ENCODE data around the gene TFB2M. TPM values are rescaled to one million over a fixed set of nuclear protein-coding genes. Genes with fewer than 3 reads are reported as not detected.

The TFB2M gene
- total and polyA plus RNA-seq, 10 of the 15 experiments (the other 5 are each of a cell fraction or from before 2014, with no cell fraction given), result 25.2 to 66.0 (median 36.1) TPM

- Histone ChIP-seq H3K27ac (ENCODE audit: control insufficient read depth, insufficient read depth) (no peak overlapping the region), H3K4me1 (ENCODE audit: control insufficient read depth, insufficient read depth, low read length) (no peaks in the 10 kb centered on the region), H3K9ac (ENCODE audit: control insufficient read depth, insufficient read depth, low read length) (no peak overlapping the region), H3K79me2 (ENCODE audit: control insufficient read depth, insufficient read depth, low read length) (no peaks in the 10 kb centered on the region), H4K20me1 (ENCODE audit: control insufficient read depth, insufficient read depth) (no peaks in the 10 kb centered on the region), H2AFZ (ENCODE audit: control insufficient read depth, low read depth, low read length) (no peak overlapping the region), H3K9me3 (replicated peaks; ENCODE audit: control insufficient read depth, insufficient read depth, low read length) (no peaks in the 10 kb centered on the region), H3K4me2 (ENCODE audit: control insufficient read depth, insufficient read depth) (no peak overlapping the region), H3K27me3 (replicated peaks in 1 of 2; ENCODE audit: control insufficient read depth in 2 of 2, insufficient read depth in 2 of 2, low read length in 1 of 2) (no peaks in the 10 kb centered on the region; a peak in 1 of 4 replicates), H3K4me3 (no peak overlapping the region), H3K36me3 (ENCODE audit: control insufficient read depth in 2 of 2, insufficient read depth in 2 of 2, low read length in 1 of 2) (peaks cover 2 to 6% of the 10 kb centered on the region in 2 experiments; a peak in 3 of 4 replicates)
- BruUV-seq (replicated peaks), result no TSS peak
- no peak for DNase-seq (ENCODE audit: low read depth, low spot score)
- intact Hi-C loops (cut with micrococcal nuclease; ENCODE audit: unreplicated experiment), result no loop called here
- SMC1A ChIA-PET (ENCODE audit: uncharacterized antibody, unreplicated experiment), result interaction anchor here (0.6 kb wide), 1 partner anchor 50 kb away, joined by 3 read pairs; no protein-coding TSS in a partner anchor
- RAD21 ChIA-PET (ENCODE audit: unreplicated experiment), result no interaction called here
- POLR2A ChIA-PET, result no interaction called here
- WGBS (ENCODE audit: insufficient coverage, insufficient replicate concordance, low lambda C conversion rate, missing lambda C conversion rate), result 75% methylated on average over 7 of the region's 7 CpGs
- no peak for FAIRE-seq
- CTCF ChIA-PET, result no interaction called here
- in situ Hi-C loops (cut with MboI), result no loop called here
- no peak for ATAC-seq
- TF ChIP-seq MEF2B (IDR thresholded peaks at IDR 0.05; ENCODE audit: partially characterized antibody, poor library complexity, severe bottlenecking) (no peak), POLR2AphosphoS5 (IDR thresholded peaks at IDR 0.05; ENCODE audit: low read length) (no peak), FOXK2 (IDR thresholded peaks at IDR 0.05) (no peak), ZZZ3 (IDR thresholded peaks at IDR 0.05; ENCODE audit: control insufficient read depth, insufficient read length, low read depth) (no peak), NR2C1 (IDR thresholded peaks at IDR 0.05) (no peak), PAX8 (IDR thresholded peaks at IDR 0.05) (no peak), TAF1 (IDR thresholded peaks at IDR 0.05; ENCODE audit: borderline replicate concordance, low read depth, low read length) (no peak), SKIL (IDR thresholded peaks at IDR 0.05; ENCODE audit: low read depth, poor library complexity, severe bottlenecking) (no peak), IRF4 (IDR thresholded peaks at IDR 0.05; ENCODE audit: low read depth, low read length) (no peak), NR2F1 (conservative IDR thresholded peaks at IDR 0.05) (no peak), DPF2 (IDR thresholded peaks at IDR 0.05) (no peak), CREB1 (IDR thresholded peaks at IDR 0.05; ENCODE audit: low read depth) (no peak), SREBF1 (IDR thresholded peaks at IDR 0.05; ENCODE audit: low read length) (no peak), RB1 (IDR thresholded peaks at IDR 0.05; ENCODE audit: borderline replicate concordance) (no peak), MYB (IDR thresholded peaks at IDR 0.05; ENCODE audit: borderline replicate concordance, low read depth, low read length) (no peak), BCL3 (IDR thresholded peaks at IDR 0.05; ENCODE audit: borderline replicate concordance, insufficient read depth, low read depth, low read length, poor library complexity, severe bottlenecking) (no peak), E2F8 (IDR thresholded peaks at IDR 0.05; ENCODE audit: low read depth, partially characterized antibody) (no peak)
Observed at GRCh38 chr1:246537441-246537840, 28.6 kb downstream of the TFB2M start.
